ENCODE results near the gene HS3ST3B1.

HS3ST3B1 gene

DNA sequence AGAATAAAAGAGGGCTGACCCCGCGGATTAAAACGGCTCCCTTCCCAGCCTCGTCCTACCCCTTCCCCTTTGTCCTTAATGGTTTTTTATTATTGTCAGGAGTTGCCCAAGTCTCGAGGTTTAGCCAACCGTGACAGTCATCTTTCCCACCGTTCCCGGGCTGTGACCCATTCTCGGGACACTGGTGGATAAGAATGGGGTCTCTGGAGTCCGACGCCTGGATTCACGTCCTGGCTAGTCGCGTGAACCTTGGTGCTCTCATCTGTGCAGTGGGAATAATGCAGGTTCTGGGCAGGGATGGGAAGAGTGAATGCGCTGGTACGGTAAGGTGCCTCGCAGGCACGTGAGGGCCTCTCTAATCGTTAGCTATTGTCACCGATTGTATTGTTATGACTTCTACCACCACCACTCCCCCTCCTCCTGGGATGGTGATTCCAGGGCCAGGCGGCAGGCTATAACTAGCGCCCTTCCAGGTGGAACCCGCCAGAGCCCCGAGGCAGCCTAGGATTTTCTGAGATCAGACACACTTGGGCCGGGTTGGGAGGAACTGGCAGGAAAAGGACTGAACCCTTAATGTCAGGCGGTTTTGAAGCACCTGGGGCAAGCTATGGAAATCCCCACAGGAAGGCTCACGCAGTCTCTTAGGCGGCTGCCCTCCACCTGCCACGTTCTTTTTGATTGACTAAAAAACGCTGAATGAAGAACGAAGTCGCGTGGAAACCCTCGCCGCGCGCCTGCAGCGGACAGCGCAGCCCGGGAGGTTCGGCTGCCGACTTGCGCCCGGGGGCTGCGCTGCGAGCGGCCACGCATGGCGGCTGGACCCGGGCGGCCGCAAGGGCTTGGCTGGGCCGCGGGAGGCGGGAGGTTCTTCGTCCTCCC lies 2.7 kb downstream of the HS3ST3B1 start:
- H3K27ac ChIP-seq: no peak overlapping the region
- H3K4me1 ChIP-seq (ENCODE audit: control insufficient read depth in 1 of 2, insufficient read depth in 1 of 2, low read depth in 1 of 2, low read length in 1 of 2): peaks cover 69 to 78% of the 10 kb centered on the region in 2 experiments
- H3K9me3 ChIP-seq: no peaks in the 10 kb centered on the region
- peaks cover 90% of the 10 kb centered on the region for H3K27me3 ChIP-seq
- TF ChIP-seq, protein P1, sequence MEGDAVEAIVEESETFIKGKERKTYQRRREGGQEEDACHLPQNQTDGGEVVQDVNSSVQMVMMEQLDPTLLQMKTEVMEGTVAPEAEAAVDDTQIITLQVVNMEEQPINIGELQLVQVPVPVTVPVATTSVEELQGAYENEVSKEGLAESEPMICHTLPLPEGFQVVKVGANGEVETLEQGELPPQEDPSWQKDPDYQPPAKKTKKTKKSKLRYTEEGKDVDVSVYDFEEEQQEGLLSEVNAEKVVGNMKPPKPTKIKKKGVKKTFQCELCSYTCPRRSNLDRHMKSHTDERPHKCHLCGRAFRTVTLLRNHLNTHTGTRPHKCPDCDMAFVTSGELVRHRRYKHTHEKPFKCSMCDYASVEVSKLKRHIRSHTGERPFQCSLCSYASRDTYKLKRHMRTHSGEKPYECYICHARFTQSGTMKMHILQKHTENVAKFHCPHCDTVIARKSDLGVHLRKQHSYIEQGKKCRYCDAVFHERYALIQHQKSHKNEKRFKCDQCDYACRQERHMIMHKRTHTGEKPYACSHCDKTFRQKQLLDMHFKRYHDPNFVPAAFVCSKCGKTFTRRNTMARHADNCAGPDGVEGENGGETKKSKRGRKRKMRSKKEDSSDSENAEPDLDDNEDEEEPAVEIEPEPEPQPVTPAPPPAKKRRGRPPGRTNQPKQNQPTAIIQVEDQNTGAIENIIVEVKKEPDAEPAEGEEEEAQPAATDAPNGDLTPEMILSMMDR (IDR thresholded peaks at IDR 0.05): no peak
- H3K4me3 ChIP-seq (ENCODE audit: low read depth in 1 of 2, low read length in 1 of 2): peak overlapping the region; percentile 90 to 95
- H3K36me3 ChIP-seq: no peaks in the 10 kb centered on the region

DNA sequence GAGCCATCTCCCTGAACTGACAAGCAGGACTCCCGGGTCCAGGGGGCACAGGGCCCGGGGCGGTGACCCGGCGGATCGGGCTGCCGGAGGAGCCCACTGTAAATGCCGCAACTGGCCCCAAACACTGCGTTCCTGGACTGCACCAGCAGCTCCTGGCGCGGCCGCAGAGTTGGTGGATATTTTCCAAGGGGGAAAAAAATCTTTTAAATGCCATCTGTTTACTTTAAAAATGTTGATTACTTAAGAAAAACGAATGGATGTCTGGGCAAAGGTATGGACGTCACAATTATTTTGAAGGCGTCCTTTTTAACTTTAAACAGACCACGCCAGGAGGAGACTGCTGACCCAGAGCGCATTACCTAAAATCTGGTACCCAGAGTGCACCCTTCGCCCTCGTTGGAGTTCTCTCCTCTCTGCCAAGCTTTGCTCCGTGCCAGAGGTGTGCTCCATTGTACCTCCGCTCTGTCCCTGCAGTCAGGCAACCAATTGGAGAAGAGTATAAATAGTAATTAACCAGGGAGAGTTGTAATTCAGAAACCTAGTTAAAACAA lies 3.4 kb downstream of the HS3ST3B1 start:
- TF ChIP-seq, protein P1 (IDR thresholded peaks at IDR 0.05): no peak

DNA sequence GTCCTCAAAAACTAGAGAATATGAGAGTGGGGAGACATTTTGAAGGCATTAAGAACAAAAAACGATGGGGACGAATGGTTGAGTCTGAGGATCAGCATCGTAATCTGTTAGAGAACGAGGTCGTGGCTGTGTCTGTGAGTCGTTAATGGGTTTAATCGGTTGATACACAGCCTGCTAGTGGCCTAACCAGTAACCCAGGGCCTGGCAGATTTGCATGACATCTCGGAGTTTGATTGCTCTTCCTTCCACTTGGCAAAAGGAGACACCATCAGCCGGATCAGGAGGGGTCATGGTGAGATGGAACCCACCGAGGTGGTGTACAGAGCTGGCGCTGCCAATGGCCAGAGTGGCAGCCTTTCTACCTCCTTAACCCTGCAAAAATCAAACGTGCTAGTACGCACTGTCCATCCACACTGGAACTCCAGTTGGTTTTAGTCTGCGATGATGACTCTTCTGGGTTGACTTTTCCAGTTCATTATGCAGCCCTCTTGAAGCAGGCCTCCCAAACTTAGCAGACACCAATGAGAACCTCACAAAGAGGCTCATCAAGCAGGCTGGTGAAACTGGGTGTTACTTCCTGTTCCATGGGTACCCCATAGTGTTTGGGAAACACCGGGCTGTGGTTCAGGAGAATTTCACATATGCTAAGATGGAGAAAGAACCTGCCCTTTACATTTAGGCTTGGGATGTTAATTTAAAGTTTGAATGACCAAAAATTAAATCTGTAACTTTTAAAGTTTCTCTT lies 4.1 kb downstream of the HS3ST3B1 start:
- H3K4me3 ChIP-seq (ENCODE audit: low read depth in 1 of 2, low read length in 1 of 2): no peak overlapping the region
- TF ChIP-seq, protein P1 (IDR thresholded peaks at IDR 0.05): no peak
- peaks cover 68 to 78% of the 10 kb centered on the region in 2 experiments for H3K4me1 ChIP-seq (ENCODE audit: control insufficient read depth in 1 of 2, insufficient read depth in 1 of 2, low read depth in 1 of 2, low read length in 1 of 2)
- H3K27me3 ChIP-seq: peaks cover 88% of the 10 kb centered on the region
- H3K9me3 ChIP-seq: no peaks in the 10 kb centered on the region
- H3K36me3 ChIP-seq: no peaks in the 10 kb centered on the region
- H3K27ac ChIP-seq: no peak overlapping the region

More for the DNA sequence above, 3.4 kb downstream of the HS3ST3B1 start:
- Histone ChIP-seq H3K27me3 (peaks cover 90% of the 10 kb centered on the region), H3K4me1 (ENCODE audit: control insufficient read depth in 1 of 2, insufficient read depth in 1 of 2, low read depth in 1 of 2, low read length in 1 of 2) (peaks cover 68 to 78% of the 10 kb centered on the region in 2 experiments), H3K27ac (no peak overlapping the region), H3K36me3 (no peaks in the 10 kb centered on the region), H3K9me3 (no peaks in the 10 kb centered on the region), H3K4me3 (ENCODE audit: low read depth in 1 of 2, low read length in 1 of 2) (peak overlapping the region in 1 of 2 experiments; percentile 95)

DNA sequence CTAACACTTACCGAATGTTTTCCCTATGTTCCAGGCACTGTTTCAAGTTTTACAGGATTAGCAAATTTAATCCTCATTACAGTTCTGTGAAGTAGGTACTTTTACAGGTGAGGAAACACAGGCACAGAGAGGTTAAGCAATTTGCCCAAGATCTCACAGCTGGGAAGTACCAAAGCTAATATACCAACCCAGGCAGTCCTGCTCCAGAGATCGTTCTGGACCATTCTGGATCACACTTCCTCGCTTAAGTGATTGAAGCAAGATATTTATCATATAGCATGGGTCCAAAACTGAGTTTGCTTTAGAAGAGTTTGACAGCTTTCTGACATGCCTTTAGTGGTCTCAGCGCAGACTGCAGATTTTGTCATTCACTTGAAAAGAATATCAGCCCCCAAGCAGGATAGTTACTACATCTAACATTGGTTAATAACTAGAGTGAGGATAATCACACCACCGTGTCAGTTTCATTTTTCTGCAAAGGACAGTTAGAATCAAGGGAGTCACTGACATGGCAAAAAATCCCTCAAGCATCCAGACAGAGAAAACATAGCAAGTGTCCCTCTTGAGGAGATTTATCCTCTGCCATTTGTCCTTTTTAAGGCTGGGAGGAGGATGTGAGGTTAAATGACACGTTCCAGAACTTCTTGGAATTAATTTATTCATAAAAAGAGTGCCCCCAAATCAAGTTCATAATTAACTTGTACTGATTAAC lies 5.1 kb downstream of the HS3ST3B1 start:
- Histone ChIP-seq H3K4me3 (ENCODE audit: low read depth in 1 of 2, low read length in 1 of 2) (no peak overlapping the region), H3K4me1 (ENCODE audit: control insufficient read depth in 1 of 2, insufficient read depth in 1 of 2, low read depth in 1 of 2, low read length in 1 of 2) (peaks cover 63 to 71% of the 10 kb centered on the region in 2 experiments), H3K36me3 (no peaks in the 10 kb centered on the region), H3K27ac (no peak overlapping the region), H3K9me3 (no peaks in the 10 kb centered on the region), H3K27me3 (peaks cover 78% of the 10 kb centered on the region)
- TF ChIP-seq, protein P1 (IDR thresholded peaks at IDR 0.05): no peak

DNA sequence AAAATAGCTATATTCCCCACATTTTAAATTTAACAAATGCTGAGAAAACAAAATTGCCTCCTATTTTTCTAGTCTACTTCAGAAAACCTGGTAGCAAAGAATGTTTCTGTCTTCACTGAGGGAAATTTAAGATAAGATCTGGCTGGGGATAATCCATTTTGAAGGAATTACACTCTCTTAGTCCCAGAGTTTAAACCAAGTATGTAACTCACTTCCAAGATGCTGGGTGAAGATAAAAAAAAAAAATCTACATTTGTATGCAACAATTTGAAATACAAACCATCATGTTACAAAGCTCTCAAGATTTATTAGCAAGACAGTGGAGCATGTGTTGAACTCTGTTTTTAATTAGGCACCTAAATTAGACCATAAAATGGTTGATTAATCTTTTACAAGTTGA lies 5.7 kb downstream of the HS3ST3B1 start:
- TF ChIP-seq, protein P1 (IDR thresholded peaks at IDR 0.05): no peak
- no peaks in the 10 kb centered on the region for H3K9me3 ChIP-seq
- no peaks in the 10 kb centered on the region for H3K36me3 ChIP-seq
- H3K27me3 ChIP-seq: peaks cover 71% of the 10 kb centered on the region
- H3K27ac ChIP-seq: no peak overlapping the region
- peaks cover 67 to 68% of the 10 kb centered on the region in 2 experiments for H3K4me1 ChIP-seq (ENCODE audit: control insufficient read depth in 1 of 2, insufficient read depth in 1 of 2, low read depth in 1 of 2, low read length in 1 of 2)
- H3K4me3 ChIP-seq (ENCODE audit: low read depth in 1 of 2, low read length in 1 of 2): no peak overlapping the region

Data from neutrophil (primary cell).